IgD-negative memory B cell (primary cell): Measurements from ENCODE around the gene CNST. TPM values are rescaled to one million over a fixed set of nuclear protein-coding genes. Genes with fewer than 3 reads are reported as not detected.

Source experiments
- H3K27ac Mint-ChIP-seq, 3 donors: one replicate each; pipeline ENCODE4 v1.8.0; 2020 to 2022; ENCODE audit warnings: mild to moderate bottlenecking in 3 of 3, mixed read lengths in 3 of 3, moderate library complexity in 1 of 3
- H3K27me3 Mint-ChIP-seq: one replicate; pipeline ENCODE4 v1.8.0; 2021; ENCODE audit warnings: mixed read lengths
- H3K36me3 Mint-ChIP-seq: one replicate; pipeline ENCODE4 v1.8.0; 2020; ENCODE audit warnings: mild to moderate bottlenecking, mixed read lengths
- H3K4me1 Mint-ChIP-seq, 3 donors: one replicate each; pipeline ENCODE4 v1.8.0; 2020 to 2022; ENCODE audit warnings: mixed read lengths in 3 of 3, mild to moderate bottlenecking in 1 of 3
- H3K4me3 Mint-ChIP-seq, 4 donors: one replicate each; pipeline ENCODE4 v1.8.0; 2020 to 2022; ENCODE audit warnings: mild to moderate bottlenecking in 4 of 4, mixed read lengths in 4 of 4, moderate library complexity in 3 of 4
- H3K9me3 Mint-ChIP-seq, 3 donors: one replicate each; pipeline ENCODE4 v1.8.0; 2020 to 2021; ENCODE audit warnings: mixed read lengths in 3 of 3, mild to moderate bottlenecking in 1 of 3
- polyA plus RNA-seq: library from polyadenylated mRNA; unstranded; fragments of 300-500 nt; fragmentation: Illumina TruSeq; gene quantifications from one replicate; pipeline ENCODE4 v1.2.3, GENCODE V29; 2021

CNST gene
- polyA plus RNA-seq, 1 donor from 2014 or later, result 51.6 TPM

DNA sequence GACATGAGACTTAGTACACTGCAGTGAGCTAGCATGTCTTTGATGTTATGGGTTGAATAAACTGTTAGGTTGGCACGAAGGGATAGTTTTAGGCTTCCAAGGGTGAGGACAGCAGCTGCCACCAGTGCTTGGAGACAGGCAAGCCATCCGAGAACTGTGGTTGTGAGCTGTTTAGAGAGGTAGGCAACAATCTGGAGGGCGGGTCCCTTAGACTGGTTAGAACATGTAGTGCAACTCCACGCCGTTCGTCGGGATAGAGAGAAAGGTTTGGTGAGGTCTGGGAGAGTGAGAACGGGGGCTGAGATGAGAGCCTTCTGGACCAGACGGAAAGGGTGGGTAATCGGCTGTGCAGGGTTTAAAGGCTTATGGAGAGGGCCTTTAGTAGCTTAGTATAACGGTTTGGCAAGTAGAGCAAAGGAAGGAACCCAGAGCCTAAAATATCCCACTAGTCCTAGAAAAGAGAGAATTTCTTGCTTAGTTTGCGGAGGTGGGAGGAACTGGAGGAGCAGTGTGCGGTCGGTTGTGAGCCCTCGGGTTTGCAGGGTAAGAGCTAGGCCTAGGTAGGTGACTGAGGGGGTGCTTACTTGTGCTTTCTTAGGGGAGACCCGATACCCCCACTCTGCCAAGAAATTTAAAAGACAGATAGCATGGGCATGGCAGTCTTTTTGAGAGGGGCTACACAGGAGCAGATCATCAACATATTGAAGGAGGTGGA lies 72.8 kb downstream of the CNST start:
- H3K4me3 Mint-ChIP-seq, result no peak overlapping the region
- no peaks in the 10 kb centered on the region for H3K9me3 Mint-ChIP-seq
- H3K36me3 Mint-ChIP-seq, result peaks cover 5% of the 10 kb centered on the region
- H3K27ac Mint-ChIP-seq, result no peak overlapping the region
- H3K4me1 Mint-ChIP-seq, result no peaks in the 10 kb centered on the region
- H3K27me3 Mint-ChIP-seq, result no peaks in the 10 kb centered on the region

DNA sequence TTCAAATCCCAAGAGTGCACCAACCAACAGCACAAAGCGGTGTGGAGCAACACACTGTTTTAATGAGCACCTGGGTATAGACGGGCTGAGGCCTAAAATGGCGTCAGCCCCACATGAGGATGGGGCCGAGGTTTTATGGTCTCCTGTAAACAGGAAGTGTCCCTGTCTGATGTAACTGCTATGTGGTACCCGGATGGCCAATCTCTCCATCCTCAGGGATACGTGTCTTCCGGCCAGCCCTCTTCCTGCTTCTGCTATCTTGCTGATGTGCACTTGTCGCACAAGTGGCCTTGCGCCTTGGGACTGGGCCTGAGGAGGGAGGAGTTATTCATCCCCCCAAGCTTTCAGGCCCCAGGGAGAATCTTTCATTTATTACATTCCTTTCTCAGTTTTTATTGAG lies 73.5 kb downstream of the CNST start:
- H3K4me1 Mint-ChIP-seq, result peaks cover 0 to 2% (median 0%) of the 10 kb centered on the region in 3 donors
- no peaks in the 10 kb centered on the region for H3K9me3 Mint-ChIP-seq
- H3K36me3 Mint-ChIP-seq, result peaks cover 9% of the 10 kb centered on the region
- peak overlapping the region in 1 of 3 donors; percentile 40 for H3K27ac Mint-ChIP-seq
- no peak overlapping the region for H3K4me3 Mint-ChIP-seq
- H3K27me3 Mint-ChIP-seq, result no peaks in the 10 kb centered on the region

- Mint-ChIP-seq H3K36me3 (peaks cover 15% of the 10 kb centered on the region), H3K9me3 (no peaks in the 10 kb centered on the region), H3K27ac (no peak overlapping the region)
Measured at GRCh38 chr1:246640747-246641146, 74.5 kb downstream of the CNST start.

GRCh38 chr1:246641394-246641793 lies 75.1 kb downstream of the CNST start:
- H3K36me3 Mint-ChIP-seq, result peaks cover 15% of the 10 kb centered on the region
- H3K4me1 Mint-ChIP-seq, result peaks cover 0 to 3% (median 0%) of the 10 kb centered on the region in 3 donors
- no peaks in the 10 kb centered on the region for H3K9me3 Mint-ChIP-seq
- H3K27me3 Mint-ChIP-seq, result no peaks in the 10 kb centered on the region
- H3K4me3 Mint-ChIP-seq, result no peak overlapping the region
- no peak overlapping the region for H3K27ac Mint-ChIP-seq

More at GRCh38 chr1:246640747-246641146, 74.5 kb downstream of the CNST start:
- Mint-ChIP-seq H3K4me3 (no peak overlapping the region), H3K4me1 (peaks cover 0 to 3% (median 0%) of the 10 kb centered on the region in 3 donors), H3K27me3 (no peaks in the 10 kb centered on the region)

GRCh38 chr1:246642719-246643118 lies 76.5 kb downstream of the CNST start:
- peaks cover 18% of the 10 kb centered on the region for H3K36me3 Mint-ChIP-seq
- no peaks in the 10 kb centered on the region for H3K27me3 Mint-ChIP-seq
- H3K27ac Mint-ChIP-seq, result no peak overlapping the region
- H3K9me3 Mint-ChIP-seq, result no peaks in the 10 kb centered on the region
- H3K4me3 Mint-ChIP-seq, result no peak overlapping the region
- H3K4me1 Mint-ChIP-seq, result peaks cover 0 to 3% (median 0%) of the 10 kb centered on the region in 3 donors

GRCh38 chr1:246647113-246647512 lies 80.9 kb downstream of the CNST start:
- Mint-ChIP-seq H3K36me3 (peaks cover 28% of the 10 kb centered on the region), H3K9me3 (no peaks in the 10 kb centered on the region), H3K4me3 (no peak overlapping the region), H3K4me1 (peaks cover 15 to 23% (median 22%) of the 10 kb centered on the region in 3 donors), H3K27ac (no peak overlapping the region), H3K27me3 (no peaks in the 10 kb centered on the region)

- no peak overlapping the region for H3K27ac Mint-ChIP-seq
- H3K9me3 Mint-ChIP-seq, result no peaks in the 10 kb centered on the region
- no peak overlapping the region for H3K4me3 Mint-ChIP-seq
- peaks cover 15 to 24% (median 23%) of the 10 kb centered on the region in 3 donors for H3K4me1 Mint-ChIP-seq
- H3K36me3 Mint-ChIP-seq, result peaks cover 28% of the 10 kb centered on the region
- H3K27me3 Mint-ChIP-seq, result no peaks in the 10 kb centered on the region
Measured at GRCh38 chr1:246647513-246647912, 81.3 kb downstream of the CNST start.

DNA sequence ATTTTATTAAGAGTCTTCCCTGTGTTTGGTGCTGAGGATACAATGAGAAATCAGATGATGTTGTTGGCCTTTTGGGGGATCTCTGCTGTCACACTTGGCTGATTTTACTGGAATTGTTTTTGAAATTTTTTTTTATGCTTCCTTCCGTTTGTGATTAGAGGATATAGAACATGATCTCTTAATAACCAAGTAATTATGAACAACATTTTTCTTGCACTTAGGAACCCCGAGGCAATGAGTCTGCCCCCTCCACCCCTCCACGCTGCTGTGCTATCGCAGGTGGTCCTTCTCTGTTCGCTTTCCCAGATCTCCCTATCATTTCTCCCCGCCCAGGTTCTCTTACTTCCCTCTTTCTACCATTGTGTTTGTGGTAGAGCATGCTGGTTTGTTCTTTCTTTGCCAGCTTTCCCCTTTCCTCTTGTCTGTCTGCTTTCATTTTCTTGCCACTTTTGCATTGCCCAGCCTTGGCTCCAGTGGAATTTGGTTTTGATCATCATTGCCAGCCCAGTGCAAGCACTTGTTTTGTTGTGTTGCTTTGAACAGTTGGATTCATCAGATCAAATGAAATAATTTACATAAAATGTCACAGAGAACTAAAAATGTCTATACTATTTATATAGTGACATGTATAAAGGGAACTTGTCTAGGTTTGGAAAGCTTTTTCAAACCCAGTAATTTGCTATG lies 84.9 kb downstream of the CNST start:
- Mint-ChIP-seq H3K27ac (peak overlapping the region in 1 of 3 donors; percentile 64), H3K4me3 (peak overlapping the region in 3 of 4 donors; percentile 31 to 55 (median 38))

GRCh38 chr1:246658567-246658966 lies 92.3 kb downstream of the CNST start:
- Mint-ChIP-seq H3K36me3 (peaks cover 4% of the 10 kb centered on the region), H3K4me1 (peaks cover 16 to 23% (median 22%) of the 10 kb centered on the region in 3 donors), H3K27ac (peak overlapping the region in 1 of 3 donors; percentile 39), H3K27me3 (no peaks in the 10 kb centered on the region), H3K4me3 (no peak overlapping the region), H3K9me3 (no peaks in the 10 kb centered on the region)

More for the DNA sequence above, 84.9 kb downstream of the CNST start:
- Mint-ChIP-seq H3K9me3 (no peaks in the 10 kb centered on the region), H3K4me1 (peaks cover 21 to 29% (median 22%) of the 10 kb centered on the region in 3 donors), H3K36me3 (peaks cover 19% of the 10 kb centered on the region), H3K27me3 (no peaks in the 10 kb centered on the region)

DNA sequence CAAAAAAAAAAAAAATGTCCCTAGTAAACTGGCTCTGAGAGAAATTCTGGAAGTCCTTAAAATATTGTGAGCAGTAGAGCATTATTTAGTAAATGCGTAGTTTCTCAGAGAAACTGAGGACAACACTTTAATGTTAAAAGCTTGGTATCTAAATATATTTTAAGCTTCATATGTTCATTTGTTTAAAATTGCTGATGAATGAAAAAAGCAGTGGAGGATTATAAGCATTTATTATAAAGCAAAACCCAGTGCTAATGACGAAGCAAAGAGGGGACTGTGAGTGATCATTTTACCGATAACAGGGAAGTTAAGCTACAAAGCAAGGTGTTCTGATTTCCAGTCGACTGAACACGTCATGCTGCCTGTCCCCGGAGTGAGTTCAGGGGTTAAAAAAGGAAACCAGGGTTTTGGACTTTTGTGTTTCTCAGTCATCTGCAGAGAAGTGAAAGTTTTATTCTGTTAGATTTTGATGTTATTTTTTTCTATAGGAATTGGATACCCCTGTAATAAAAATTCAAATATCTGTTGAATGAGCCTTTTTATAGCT lies 93.4 kb downstream of the CNST start:
- no peaks in the 10 kb centered on the region for H3K9me3 Mint-ChIP-seq
- no peak overlapping the region for H3K27ac Mint-ChIP-seq
- H3K4me3 Mint-ChIP-seq, result peak overlapping the region in 3 of 4 donors; percentile 41 to 72 (median 43)

GRCh38 chr1:246661451-246661850 lies 95.2 kb downstream of the CNST start:
- Mint-ChIP-seq H3K27me3 (no peaks in the 10 kb centered on the region), H3K4me1 (peaks cover 15 to 16% (median 16%) of the 10 kb centered on the region in 3 donors), H3K4me3 (no peak overlapping the region), H3K9me3 (no peaks in the 10 kb centered on the region), H3K27ac (peak overlapping the region in 1 of 3 donors; percentile 27), H3K36me3 (no peaks in the 10 kb centered on the region)

More for the DNA sequence above, 93.4 kb downstream of the CNST start:
- peaks cover 15 to 23% (median 19%) of the 10 kb centered on the region in 3 donors for H3K4me1 Mint-ChIP-seq
- H3K36me3 Mint-ChIP-seq, result no peaks in the 10 kb centered on the region
- H3K27me3 Mint-ChIP-seq, result no peaks in the 10 kb centered on the region

- no peak overlapping the region for H3K4me3 Mint-ChIP-seq
- H3K36me3 Mint-ChIP-seq, result peaks cover 7% of the 10 kb centered on the region
- H3K27ac Mint-ChIP-seq, result no peak overlapping the region
- H3K4me1 Mint-ChIP-seq, result no peaks in the 10 kb centered on the region
- no peaks in the 10 kb centered on the region for H3K27me3 Mint-ChIP-seq
- H3K9me3 Mint-ChIP-seq, result no peaks in the 10 kb centered on the region
Measured at GRCh38 chr1:246667773-246668172, 101.5 kb downstream of the CNST start.

GRCh38 chr1:246669659-246670058 lies 103.4 kb downstream of the CNST start:
- peaks cover 9% of the 10 kb centered on the region for H3K36me3 Mint-ChIP-seq
- H3K4me1 Mint-ChIP-seq, result peaks cover 2 to 8% (median 5%) of the 10 kb centered on the region in 3 donors
- H3K27me3 Mint-ChIP-seq, result no peaks in the 10 kb centered on the region
- no peaks in the 10 kb centered on the region for H3K9me3 Mint-ChIP-seq
- no peak overlapping the region for H3K27ac Mint-ChIP-seq
- peak overlapping the region in 1 of 4 donors; percentile 27 for H3K4me3 Mint-ChIP-seq

DNA sequence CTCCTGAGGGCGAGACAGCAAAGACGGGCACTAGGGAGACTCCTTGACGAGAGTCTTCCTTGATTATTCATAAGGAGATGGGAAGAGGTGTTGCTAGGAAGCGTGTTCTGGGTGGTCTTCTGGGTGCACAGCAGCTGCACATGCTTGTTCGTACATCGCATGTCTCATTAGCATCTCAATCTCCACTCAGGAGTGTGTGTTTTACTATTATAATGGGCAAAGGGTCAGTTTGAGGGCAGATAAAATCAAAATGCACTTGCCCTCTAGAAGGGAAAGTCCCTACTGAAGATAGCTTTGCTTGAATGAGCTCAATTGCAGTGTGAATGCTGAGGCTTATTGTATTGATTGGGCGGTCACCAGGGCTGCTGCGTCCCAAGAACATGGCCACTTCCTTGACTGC lies 107.8 kb downstream of the CNST start:
- H3K36me3 Mint-ChIP-seq, result peaks cover 11% of the 10 kb centered on the region
- H3K27me3 Mint-ChIP-seq, result no peaks in the 10 kb centered on the region
- H3K27ac Mint-ChIP-seq, result no peak overlapping the region

GRCh38 chr1:246677842-246678241 lies 111.6 kb downstream of the CNST start:
- H3K36me3 Mint-ChIP-seq, result peaks cover 4% of the 10 kb centered on the region
- H3K27ac Mint-ChIP-seq, result no peak overlapping the region
- peaks cover 0 to 4% (median 0%) of the 10 kb centered on the region in 3 donors for H3K9me3 Mint-ChIP-seq
- H3K4me1 Mint-ChIP-seq, result peaks cover 4 to 16% (median 5%) of the 10 kb centered on the region in 3 donors
- no peak overlapping the region for H3K4me3 Mint-ChIP-seq
- no peaks in the 10 kb centered on the region for H3K27me3 Mint-ChIP-seq

More for the DNA sequence above, 107.8 kb downstream of the CNST start:
- Mint-ChIP-seq H3K4me3 (no peak overlapping the region), H3K4me1 (peaks cover 2 to 8% (median 5%) of the 10 kb centered on the region in 3 donors), H3K9me3 (peaks cover 0 to 4% (median 0%) of the 10 kb centered on the region in 3 donors)
